Type B pancreatic cell (in vitro differentiated cells): ENCODE results near the gene S1PR5. TPM values are rescaled to one million over a fixed set of nuclear protein-coding genes. Genes with fewer than 3 reads are reported as not detected.

Experiments used
- DNase-seq: peaks from one replicate; pipeline ENCODE4 v3.0.0; 2021; ENCODE audit warnings: mixed read lengths; ENCODE audit not compliant: unreplicated experiment; ENCODE audit errors: extremely low spot score
- H3K27ac Mint-ChIP-seq: 2 replicates; pipeline ENCODE4 v1.8.0; 2021; ENCODE audit warnings: mild to moderate bottlenecking, mixed read lengths
- H3K27me3 Mint-ChIP-seq: 2 replicates; pipeline ENCODE4 v1.8.0; 2021; ENCODE audit warnings: mixed read lengths
- H3K36me3 Mint-ChIP-seq: 2 replicates; pipeline ENCODE4 v1.8.0; 2021; ENCODE audit warnings: mixed read lengths
- H3K4me1 Mint-ChIP-seq: one replicate; pipeline ENCODE4 v1.8.0; 2021; ENCODE audit warnings: mixed read lengths; ENCODE audit not compliant: unreplicated experiment
- H3K4me3 Mint-ChIP-seq: 2 replicates; pipeline ENCODE4 v1.8.0; 2021; ENCODE audit warnings: mild to moderate bottlenecking, mixed read lengths
- H3K9me3 Mint-ChIP-seq: 2 replicates; pipeline ENCODE4 v1.8.0; 2021; ENCODE audit warnings: mixed read lengths
- CTCF ChIP-seq: fragments of 200-600 bp; sonication (generic); conservative IDR thresholded peaks from 2 replicates; pipeline ENCODE4 v1.5.0; 2021; ENCODE audit warnings: antibody characterized with exemption, mild to moderate bottlenecking
- total RNA-seq: library from RNA; stranded (reverse); gene quantifications from 2 replicates; pipeline ENCODE4 v1.2.1, GENCODE V29; 2021; ENCODE audit warnings: low replicate concordance

The S1PR5 gene
- total RNA-seq, 1 donor from 2014 or later: 1.1 TPM

GRCh38 chr19:10478903-10479384 lies 38.3 kb downstream of the S1PR5 start:
- TF ChIP-seq CTCF: peak; percentile 77
- peaks cover 9% of the 10 kb centered on the region for H3K27me3 Mint-ChIP-seq
- H3K27ac Mint-ChIP-seq: no peak overlapping the region
- DNase-seq: no peak
- peaks cover 3% of the 10 kb centered on the region for H3K4me1 Mint-ChIP-seq
- H3K4me3 Mint-ChIP-seq: no peak overlapping the region
- H3K9me3 Mint-ChIP-seq: no peaks in the 10 kb centered on the region
- H3K36me3 Mint-ChIP-seq: no peaks in the 10 kb centered on the region

DNA sequence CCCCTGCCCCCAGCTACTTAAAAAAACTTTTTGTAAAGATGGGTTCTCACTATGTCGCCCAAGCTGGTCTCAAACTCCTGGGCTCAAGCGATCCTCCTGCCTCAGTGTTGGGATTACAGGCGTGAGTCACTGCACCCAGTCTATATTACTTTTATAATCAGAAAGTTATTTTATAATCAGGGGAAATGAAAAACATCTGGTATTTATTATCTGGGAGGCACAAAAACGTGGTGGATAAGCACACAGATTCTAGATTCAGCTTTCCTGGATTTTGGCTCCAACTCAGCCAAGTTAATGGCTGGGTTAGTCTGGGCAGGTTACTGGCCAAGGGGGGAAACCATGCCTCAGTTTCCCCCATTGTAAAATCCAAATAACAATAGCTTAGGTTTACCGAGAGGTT lies 38.8 kb downstream of the S1PR5 start:
- peaks cover 9% of the 10 kb centered on the region for H3K27me3 Mint-ChIP-seq
- H3K27ac Mint-ChIP-seq: no peak overlapping the region
- no peaks in the 10 kb centered on the region for H3K9me3 Mint-ChIP-seq
- H3K4me1 Mint-ChIP-seq: peaks cover 3% of the 10 kb centered on the region
- H3K4me3 Mint-ChIP-seq: no peak overlapping the region
- DNase-seq: no peak
- no peaks in the 10 kb centered on the region for H3K36me3 Mint-ChIP-seq
- no peak for TF ChIP-seq CTCF

- no peaks in the 10 kb centered on the region for H3K9me3 Mint-ChIP-seq
- no peak for TF ChIP-seq CTCF
- no peak overlapping the region for H3K4me3 Mint-ChIP-seq
- H3K4me1 Mint-ChIP-seq: peaks cover 3% of the 10 kb centered on the region
- peaks cover 9% of the 10 kb centered on the region for H3K27me3 Mint-ChIP-seq
- H3K27ac Mint-ChIP-seq: no peak overlapping the region
- H3K36me3 Mint-ChIP-seq: no peaks in the 10 kb centered on the region
- DNase-seq: no peak
Observed at GRCh38 chr19:10474962-10475451, 42.2 kb downstream of the S1PR5 start.

DNA sequence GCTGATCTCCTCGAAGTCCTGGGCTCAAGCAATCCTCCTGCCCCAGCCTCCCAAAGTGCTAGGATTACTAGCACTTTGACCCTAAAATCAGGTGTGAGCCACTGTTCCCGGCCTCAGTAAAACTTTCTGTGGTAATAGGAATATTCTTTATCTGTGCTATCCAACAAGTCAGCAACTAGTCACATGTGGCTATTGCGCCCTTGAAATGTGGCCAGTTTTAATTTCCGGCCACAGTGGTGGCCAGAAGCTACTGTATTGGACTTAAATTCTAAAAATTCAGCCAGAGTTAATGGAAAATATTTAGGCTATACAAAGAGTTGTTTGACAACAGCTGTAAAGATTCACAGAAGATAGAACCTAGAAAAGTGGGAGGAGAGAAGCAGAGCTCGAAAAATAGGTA lies 44.1 kb downstream of the S1PR5 start:
- no peaks in the 10 kb centered on the region for H3K4me1 Mint-ChIP-seq
- no peaks in the 10 kb centered on the region for H3K36me3 Mint-ChIP-seq
- H3K4me3 Mint-ChIP-seq: no peak overlapping the region
- H3K9me3 Mint-ChIP-seq: no peaks in the 10 kb centered on the region
- no peak for DNase-seq
- no peak overlapping the region for H3K27ac Mint-ChIP-seq
- TF ChIP-seq CTCF: no peak
- H3K27me3 Mint-ChIP-seq: peaks cover 3% of the 10 kb centered on the region

DNA sequence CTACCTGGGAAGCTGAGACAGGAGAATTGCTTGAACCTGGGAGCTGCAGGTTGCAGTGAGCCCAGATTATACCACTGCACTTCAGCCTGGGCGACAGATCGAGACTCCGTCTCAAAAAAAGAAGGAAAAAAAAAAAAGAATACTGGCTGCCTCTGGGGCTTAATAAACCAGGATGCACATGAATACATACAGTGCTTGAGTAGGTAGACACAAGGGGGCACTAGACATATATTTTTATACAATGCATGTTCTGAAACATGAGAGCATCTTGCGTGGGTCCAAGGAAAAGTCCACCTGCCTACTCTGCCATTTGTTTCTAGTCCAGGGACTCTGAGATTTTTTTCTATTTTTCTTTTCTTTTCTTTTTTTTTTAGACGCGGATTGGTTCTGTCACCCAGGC lies 45.3 kb downstream of the S1PR5 start:
- H3K27ac Mint-ChIP-seq: no peak overlapping the region
- H3K27me3 Mint-ChIP-seq: peaks cover 3% of the 10 kb centered on the region
- H3K36me3 Mint-ChIP-seq: no peaks in the 10 kb centered on the region
- H3K4me1 Mint-ChIP-seq: no peaks in the 10 kb centered on the region
- H3K9me3 Mint-ChIP-seq: no peaks in the 10 kb centered on the region
- peak; percentile 65 for TF ChIP-seq CTCF
- DNase-seq: no peak
- H3K4me3 Mint-ChIP-seq: no peak overlapping the region

DNA sequence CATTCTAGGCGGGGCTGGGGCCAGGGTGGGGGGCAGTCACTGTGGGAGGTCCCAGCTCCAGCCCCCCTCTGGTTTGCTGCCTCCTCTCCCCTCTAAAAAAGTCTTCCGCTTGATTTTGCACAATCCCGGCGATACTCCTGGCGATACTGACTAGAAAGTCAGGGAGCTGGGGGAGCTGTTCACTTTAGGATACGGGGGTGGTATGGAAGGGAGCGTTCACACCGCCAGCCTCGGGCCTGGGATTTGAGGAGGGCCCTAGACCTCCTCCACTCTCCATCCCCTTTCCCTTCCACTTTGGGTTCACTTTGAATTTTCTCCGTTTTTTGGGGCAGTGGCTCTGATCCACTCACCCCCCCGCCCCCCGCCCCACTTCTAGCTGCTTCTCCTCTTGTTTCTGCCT lies 49.1 kb downstream of the S1PR5 start:
- Mint-ChIP-seq H3K27ac (no peak overlapping the region), H3K4me3 (no peak overlapping the region), H3K4me1 (no peaks in the 10 kb centered on the region), H3K36me3 (no peaks in the 10 kb centered on the region), H3K27me3 (peaks cover 3% of the 10 kb centered on the region), H3K9me3 (no peaks in the 10 kb centered on the region)
- no peak for TF ChIP-seq CTCF
- no peak for DNase-seq
